Esophagus muscularis mucosa (tissue), 4 donors: ENCODE measurements around the gene CDH5. TPM values are rescaled to one million over a fixed set of nuclear protein-coding genes. Genes with fewer than 3 reads are reported as not detected.

Experiments used
- DNase-seq: peaks from one replicate; pipeline ENCODE4 v3.0.0-alpha.2; 2017; ENCODE audit errors: extremely low spot score
- H3K27ac ChIP-seq, 4 donors: fragments of 200-600 bp; sonication (generic); replicated peaks in 1 of 4; 1 replicate in 3 of 4; 2 replicates in 1 of 4; pipeline ENCODE4 v1.5.1; 2016 to 2019; ENCODE audit warnings: mild to moderate bottlenecking in 1 of 4
- H3K27me3 ChIP-seq, 4 donors: fragments of 200-600 bp; sonication (generic); one replicate each; pipeline versions ENCODE4 v1.5.1 to v1.6.0; 2016 to 2019
- H3K36me3 ChIP-seq, 4 donors: fragments of 200-600 bp; sonication (generic); one replicate each; pipeline ENCODE4 v1.5.1; 2016 to 2019
- H3K4me1 ChIP-seq, 4 donors: fragments of 200-600 bp; sonication (generic); one replicate each; pipeline ENCODE4 v1.5.1; 2016 to 2019
- H3K4me3 ChIP-seq, 4 donors: fragments of 200-600 bp; sonication (generic); 1 replicate in 2 of 4; 2 replicates in 2 of 4; pipeline ENCODE4 v1.5.1; 2016 to 2019; ENCODE audit warnings: mild to moderate bottlenecking in 4 of 4, moderate library complexity in 1 of 4
- H3K9me3 ChIP-seq, 4 donors: fragments of 200-600 bp; sonication (generic); 1 replicate in 3 of 4; 2 replicates in 1 of 4; pipeline ENCODE4 v1.5.1; 2016 to 2019
- EP300 ChIP-seq: sonication (generic); formaldehyde crosslinking; IDR thresholded peaks from one replicate; pipeline ENCODE4 v1.6.1; 2017; ENCODE audit warnings: antibody characterized with exemption
- POLR2A ChIP-seq: fragments of 450-650 bp; IDR thresholded peaks from one replicate; pipeline ENCODE4 v1.6.1; 2017; ENCODE audit warnings: antibody characterized with exemption, moderate library complexity, mild to moderate bottlenecking, low read depth
- POLR2AphosphoS5 ChIP-seq, 2 donors: sonication (generic); formaldehyde crosslinking; IDR thresholded peaks; one replicate each; pipeline ENCODE4 v1.6.1; 2017; ENCODE audit warnings: antibody characterized with exemption in 2 of 2
- WGBS: methylation state at CpG from one replicate; pipeline ENCODE4 v1.1.5; 2018; 5-methylcytosine and 5-hydroxymethylcytosine counted together
- intact Hi-C: fragments of 100-400 bp; cut with DNase I; formaldehyde crosslinking; loops from one replicate; pipeline ENCODE4 v1.15.1; 2023
- total RNA-seq, 4 donors: library from RNA; depleted of rRNA; stranded (reverse); fragments of >200 nt; gene quantifications; one replicate each; pipeline versions ENCODE4 v1.1.0 to v1.2.1, GENCODE V29; 2016
- TF ChIP-seq, protein P1 (sequence below), 3 experiments: fragments of 200-600 bp in 2 of 3; fragments of 450-650 bp in 1 of 3; sonication (generic) in 2 of 3; IDR thresholded peaks; one replicate each; pipeline ENCODE4 v1.5.1; 2017 to 2019; ENCODE audit warnings: antibody characterized with exemption in 3 of 3, mild to moderate bottlenecking in 2 of 3, moderate library complexity in 1 of 3

The CDH5 gene
- total RNA-seq, 4 donors from 2014 or later = 19.5 to 63.1 (median 50.6) TPM

DNA sequence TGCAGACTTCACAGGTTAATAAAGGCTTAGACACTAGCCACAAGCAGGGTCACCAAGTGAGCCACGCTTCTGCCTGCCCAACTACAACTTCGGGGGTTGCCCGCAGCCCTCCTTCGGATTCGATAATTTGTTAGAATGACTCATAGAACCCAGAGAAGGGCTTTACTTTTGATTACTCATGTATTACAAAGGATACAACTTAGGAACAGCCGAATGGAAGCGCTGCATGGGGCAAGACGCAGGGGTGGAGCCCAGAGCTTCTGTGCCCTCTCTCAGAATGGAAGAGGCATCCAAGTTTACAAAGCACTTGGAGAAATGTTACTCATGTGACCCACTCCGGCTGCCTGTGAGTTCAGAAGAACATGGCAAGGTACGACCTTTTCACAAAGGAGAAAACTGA, 7.5 kb upstream of the CDH5 start:
- Histone ChIP-seq H3K9me3 (no peaks in the 10 kb centered on the region), H3K27me3 (peaks cover 0 to 1% (median 0%) of the 10 kb centered on the region in 4 donors), H3K4me1 (peaks cover 34 to 50% (median 42%) of the 10 kb centered on the region in 4 donors), H3K4me3 (no peak overlapping the region), H3K36me3 (no peaks in the 10 kb centered on the region), H3K27ac (peak overlapping the region in 3 of 4 donors; percentile 28 to 66 (median 53))
- 65% methylated on average over 10 of the region's 10 CpGs for WGBS
- TF ChIP-seq POLR2A (no peak), POLR2AphosphoS5 (IDR thresholded peaks at IDR 0.05) (no peak), EP300 (no peak)
- TF ChIP-seq, protein P1, sequence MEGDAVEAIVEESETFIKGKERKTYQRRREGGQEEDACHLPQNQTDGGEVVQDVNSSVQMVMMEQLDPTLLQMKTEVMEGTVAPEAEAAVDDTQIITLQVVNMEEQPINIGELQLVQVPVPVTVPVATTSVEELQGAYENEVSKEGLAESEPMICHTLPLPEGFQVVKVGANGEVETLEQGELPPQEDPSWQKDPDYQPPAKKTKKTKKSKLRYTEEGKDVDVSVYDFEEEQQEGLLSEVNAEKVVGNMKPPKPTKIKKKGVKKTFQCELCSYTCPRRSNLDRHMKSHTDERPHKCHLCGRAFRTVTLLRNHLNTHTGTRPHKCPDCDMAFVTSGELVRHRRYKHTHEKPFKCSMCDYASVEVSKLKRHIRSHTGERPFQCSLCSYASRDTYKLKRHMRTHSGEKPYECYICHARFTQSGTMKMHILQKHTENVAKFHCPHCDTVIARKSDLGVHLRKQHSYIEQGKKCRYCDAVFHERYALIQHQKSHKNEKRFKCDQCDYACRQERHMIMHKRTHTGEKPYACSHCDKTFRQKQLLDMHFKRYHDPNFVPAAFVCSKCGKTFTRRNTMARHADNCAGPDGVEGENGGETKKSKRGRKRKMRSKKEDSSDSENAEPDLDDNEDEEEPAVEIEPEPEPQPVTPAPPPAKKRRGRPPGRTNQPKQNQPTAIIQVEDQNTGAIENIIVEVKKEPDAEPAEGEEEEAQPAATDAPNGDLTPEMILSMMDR (IDR thresholded peaks at IDR 0.05) = no peak
- no peak for DNase-seq
- intact Hi-C loops = no loop called here

DNA sequence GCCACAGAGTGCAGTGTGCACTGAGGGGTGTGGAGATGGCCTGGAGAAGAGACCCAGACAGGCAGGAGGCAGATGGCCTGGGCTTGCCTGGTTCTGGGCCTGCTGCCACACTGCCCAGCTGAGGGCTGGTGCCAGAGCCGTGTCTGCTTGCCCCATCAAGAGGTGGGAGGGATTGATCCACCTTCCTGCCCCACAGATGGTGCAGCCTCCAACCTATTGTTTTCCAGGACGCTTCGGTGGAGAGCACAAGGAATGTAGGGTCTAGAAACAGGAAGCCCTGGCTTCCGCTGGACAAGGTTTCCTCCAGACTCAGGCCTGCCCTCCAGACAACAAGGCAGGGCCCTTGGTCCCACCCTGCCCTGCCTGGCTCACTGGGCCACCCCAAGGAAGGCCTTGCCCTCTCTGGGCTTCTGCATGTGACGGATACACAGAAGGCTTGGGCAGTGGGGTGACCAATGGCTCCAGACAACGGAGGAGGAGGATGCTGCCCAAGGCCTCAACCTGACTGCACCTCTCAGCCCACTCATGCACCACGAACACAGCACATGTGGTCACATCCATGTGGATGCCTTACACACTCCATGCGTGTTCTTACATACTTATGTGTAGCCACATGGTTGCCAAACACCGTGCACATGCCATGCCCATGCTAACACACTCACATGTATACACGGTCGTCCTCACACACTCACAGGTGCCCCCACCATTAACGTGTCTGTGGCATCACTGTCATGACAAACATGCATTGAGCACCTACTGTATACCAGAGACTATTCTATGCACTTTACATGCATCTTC, 6.5 kb upstream of the CDH5 start:
- H3K9me3 ChIP-seq = no peaks in the 10 kb centered on the region
- peak in 1 of 2 donors; percentile 40 for TF ChIP-seq POLR2AphosphoS5 (IDR thresholded peaks at IDR 0.05)
- TF ChIP-seq, protein P1 (IDR thresholded peaks at IDR 0.05) = no peak
- DNase-seq = no peak
- intact Hi-C loops = no loop called here
- H3K36me3 ChIP-seq = no peaks in the 10 kb centered on the region
- no peak overlapping the region for H3K4me3 ChIP-seq
- H3K4me1 ChIP-seq = peaks cover 42 to 59% (median 49%) of the 10 kb centered on the region in 4 donors
- WGBS = 61% methylated on average over 10 of the region's 12 CpGs
- peak overlapping the region in 3 of 4 donors; percentile 28 to 66 (median 60) for H3K27ac ChIP-seq
- H3K27me3 ChIP-seq = peaks cover 0 to 6% (median 0%) of the 10 kb centered on the region in 4 donors

DNA sequence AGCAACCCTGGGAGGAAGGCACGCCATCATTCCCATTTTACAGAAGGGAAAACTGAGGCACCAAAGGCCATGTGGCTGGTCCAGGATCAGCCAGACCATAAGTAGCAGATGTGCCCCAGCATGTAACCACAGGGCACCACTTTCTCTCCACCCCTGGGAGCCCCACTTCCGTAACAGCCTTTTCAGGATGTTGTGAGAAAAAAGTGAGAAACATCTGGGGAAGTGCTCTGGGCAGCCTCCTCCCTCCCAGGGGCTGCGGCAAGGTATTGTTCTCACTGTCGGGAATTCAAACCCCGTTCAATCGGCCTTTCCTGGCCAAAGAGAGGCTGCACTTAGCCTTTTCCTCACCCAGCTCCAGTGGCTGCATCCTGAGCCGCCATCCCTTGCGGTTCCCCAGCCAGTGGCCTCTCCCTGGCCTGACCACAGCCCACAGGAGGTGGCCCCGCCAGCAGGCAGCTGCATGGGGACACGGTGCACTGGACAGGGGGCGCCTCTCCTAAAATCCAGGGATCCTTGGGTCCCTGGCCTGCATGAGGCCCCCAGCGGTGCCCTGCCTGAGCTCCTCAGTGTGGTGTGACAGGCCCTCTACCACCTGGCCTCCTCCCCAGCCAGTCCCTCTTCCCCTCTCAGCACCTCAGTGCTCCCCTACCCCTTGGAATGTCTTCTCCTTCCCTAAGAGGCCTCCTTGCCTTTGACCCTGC, 5.7 kb upstream of the CDH5 start:
- Histone ChIP-seq H3K27ac (peak overlapping the region in 3 of 4 donors; percentile 39 to 60 (median 51)), H3K27me3 (peaks cover 0 to 6% (median 0%) of the 10 kb centered on the region in 4 donors), H3K4me3 (no peak overlapping the region), H3K36me3 (no peaks in the 10 kb centered on the region), H3K9me3 (no peaks in the 10 kb centered on the region), H3K4me1 (peaks cover 49 to 66% (median 56%) of the 10 kb centered on the region in 4 donors)
- no peak for DNase-seq
- TF ChIP-seq POLR2AphosphoS5 (IDR thresholded peaks at IDR 0.05) (peak in 1 of 2 donors; percentile 29), EP300 (no peak)
- intact Hi-C loops = no loop called here
- WGBS = 81% methylated on average over 9 of the region's 12 CpGs

DNA sequence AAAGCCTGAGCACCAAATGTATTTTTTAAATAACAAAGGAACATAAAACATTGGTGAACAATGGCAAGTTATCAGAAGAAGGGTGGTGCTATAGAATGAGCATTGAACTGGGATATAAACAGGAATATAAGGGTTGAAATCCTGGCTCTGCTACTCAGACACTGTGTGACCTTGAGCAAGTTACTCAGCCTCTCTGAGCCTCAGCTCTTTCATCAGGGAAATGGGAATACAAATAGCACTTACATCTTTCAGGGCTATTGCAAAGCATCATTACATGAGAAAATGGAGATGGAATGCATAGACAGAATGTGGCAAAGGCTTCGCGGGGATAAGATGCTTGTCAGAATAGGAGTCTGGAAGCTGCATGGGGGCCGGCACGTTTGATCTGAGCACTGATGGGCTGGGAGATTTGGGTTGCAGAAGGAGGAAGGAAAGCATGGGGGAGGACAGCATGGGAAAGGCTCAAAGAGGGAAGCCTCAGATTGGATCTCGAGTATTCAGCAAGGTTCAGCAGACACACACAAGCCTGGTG, 4.8 kb upstream of the CDH5 start:
- intact Hi-C loops = no loop called here
- no peak for DNase-seq
- H3K4me3 ChIP-seq = no peak overlapping the region

More for the DNA sequence above, 4.8 kb upstream of the CDH5 start:
- Histone ChIP-seq H3K27ac (peak overlapping the region in 2 of 4 donors; percentile 39 to 60), H3K9me3 (no peaks in the 10 kb centered on the region), H3K4me1 (peaks cover 58 to 75% (median 61%) of the 10 kb centered on the region in 4 donors), H3K36me3 (no peaks in the 10 kb centered on the region), H3K27me3 (peaks cover 0 to 13% (median 0%) of the 10 kb centered on the region in 4 donors)
- WGBS = 65% methylated on average over 5 of the region's 5 CpGs
- TF ChIP-seq, protein P1 (IDR thresholded peaks at IDR 0.05) = no peak
- TF ChIP-seq POLR2AphosphoS5 (IDR thresholded peaks at IDR 0.05) (no peak), EP300 (no peak), POLR2A (no peak)
